Effector memory CD4-positive, alpha-beta T cell (primary cell): ENCODE data around the gene WDR20.
A peak's percentile ranks its signal among the peaks of the same experiment; 100 is the strongest.

Experiments used
- DNase-seq, 3 donors: peaks; one replicate each; pipeline ENCODE4 v3.0.0-alpha.2; 2020
- H3K27ac ChIP-seq: 2 replicates; pipeline ENCODE4 v1.7.0; 2013; ENCODE audit warnings: mild to moderate bottlenecking, low read length, moderate library complexity; ENCODE audit not compliant: insufficient read depth, poor library complexity, severe bottlenecking
- H3K27me3 ChIP-seq: replicated peaks from 2 replicates; pipeline ENCODE4 v1.7.0; 2013; ENCODE audit warnings: mild to moderate bottlenecking, low read length; ENCODE audit not compliant: insufficient read depth, control insufficient read depth, poor library complexity, severe bottlenecking
- H3K36me3 ChIP-seq: 2 replicates; pipeline ENCODE4 v1.7.0; 2013; ENCODE audit warnings: mild to moderate bottlenecking, low read length, moderate library complexity; ENCODE audit not compliant: control insufficient read depth, insufficient read depth
- H3K4me1 ChIP-seq: 2 replicates; pipeline ENCODE4 v1.7.0; 2013; ENCODE audit warnings: low read length, mild to moderate bottlenecking; ENCODE audit not compliant: control insufficient read depth, insufficient read depth, poor library complexity, severe bottlenecking
- H3K4me3 ChIP-seq: 2 replicates; pipeline ENCODE4 v1.7.0; 2013; ENCODE audit warnings: low read length, low read depth, mild to moderate bottlenecking; ENCODE audit not compliant: insufficient read depth, poor library complexity, severe bottlenecking
- H3K9me3 ChIP-seq: 2 replicates; pipeline ENCODE4 v1.7.0; 2013; ENCODE audit warnings: mild to moderate bottlenecking, low read length, moderate library complexity; ENCODE audit not compliant: control insufficient read depth
- total RNA-seq, 3 donors: gene quantifications; one replicate each; lab custom pipeline; 2026; lab: John Stamatoyannopoulos, UW

Gene WDR20, protein sequence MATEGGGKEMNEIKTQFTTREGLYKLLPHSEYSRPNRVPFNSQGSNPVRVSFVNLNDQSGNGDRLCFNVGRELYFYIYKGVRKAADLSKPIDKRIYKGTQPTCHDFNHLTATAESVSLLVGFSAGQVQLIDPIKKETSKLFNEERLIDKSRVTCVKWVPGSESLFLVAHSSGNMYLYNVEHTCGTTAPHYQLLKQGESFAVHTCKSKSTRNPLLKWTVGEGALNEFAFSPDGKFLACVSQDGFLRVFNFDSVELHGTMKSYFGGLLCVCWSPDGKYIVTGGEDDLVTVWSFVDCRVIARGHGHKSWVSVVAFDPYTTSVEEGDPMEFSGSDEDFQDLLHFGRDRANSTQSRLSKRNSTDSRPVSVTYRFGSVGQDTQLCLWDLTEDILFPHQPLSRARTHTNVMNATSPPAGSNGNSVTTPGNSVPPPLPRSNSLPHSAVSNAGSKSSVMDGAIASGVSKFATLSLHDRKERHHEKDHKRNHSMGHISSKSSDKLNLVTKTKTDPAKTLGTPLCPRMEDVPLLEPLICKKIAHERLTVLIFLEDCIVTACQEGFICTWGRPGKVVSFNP
- total RNA-seq: 32.6 to 39.7 (median 34.6) reads per million in 3 donors

DNA sequence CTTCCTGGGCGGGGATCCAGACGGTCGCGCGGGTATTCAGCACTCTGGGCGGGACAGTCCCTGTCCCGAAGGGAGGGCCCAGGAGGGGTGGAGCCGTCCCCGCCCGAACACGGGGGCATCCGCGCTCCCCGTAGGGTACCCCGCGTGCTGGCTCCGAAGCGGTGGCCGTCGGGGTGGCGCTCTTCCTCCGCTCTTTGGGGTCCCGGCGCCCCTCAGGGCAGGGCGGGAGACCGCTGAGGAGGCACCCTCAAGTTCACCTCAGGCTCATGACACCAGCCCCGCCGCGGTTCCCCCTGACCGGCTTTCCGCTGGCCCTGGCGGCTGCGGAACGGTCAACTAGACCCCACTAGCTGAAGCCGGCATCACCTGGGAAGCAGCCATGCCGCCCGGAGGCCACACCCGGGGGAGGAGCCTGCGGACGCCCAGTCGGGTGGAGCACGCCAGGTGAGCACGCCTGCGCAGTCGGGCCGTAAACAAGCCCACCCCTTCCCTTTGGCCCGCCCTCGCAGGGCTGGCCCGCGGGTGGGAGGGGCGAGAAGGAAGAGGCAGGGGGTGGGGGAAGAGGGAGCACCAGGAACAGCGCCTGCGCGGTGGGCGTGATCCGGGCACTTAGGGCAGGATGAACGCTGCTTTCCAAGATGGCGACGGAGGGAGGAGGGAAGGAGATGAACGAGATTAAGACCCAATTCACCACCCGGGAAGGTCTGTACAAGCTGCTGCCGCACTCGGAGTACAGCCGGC is at the start of gene WDR20:
Gene WDR20 (plus strand): TSS at position 612 of the 741 bp plus-strand sequence. CDS start 27 bp downstream, at position 639.
- Histone ChIP-seq H3K9me3 (no peaks in the 10 kb centered on the region), H3K27me3 (no peaks in the 10 kb centered on the region), H3K4me3 (peak within 1 kb of the TSS; percentile 99), H3K27ac (peak within 1 kb of the TSS; percentile 91), H3K4me1 (peaks cover 4% of the 10 kb centered on the region), H3K36me3 (no peaks in the 10 kb centered on the region)
- DNase-seq: peak; percentile 99

DNA sequence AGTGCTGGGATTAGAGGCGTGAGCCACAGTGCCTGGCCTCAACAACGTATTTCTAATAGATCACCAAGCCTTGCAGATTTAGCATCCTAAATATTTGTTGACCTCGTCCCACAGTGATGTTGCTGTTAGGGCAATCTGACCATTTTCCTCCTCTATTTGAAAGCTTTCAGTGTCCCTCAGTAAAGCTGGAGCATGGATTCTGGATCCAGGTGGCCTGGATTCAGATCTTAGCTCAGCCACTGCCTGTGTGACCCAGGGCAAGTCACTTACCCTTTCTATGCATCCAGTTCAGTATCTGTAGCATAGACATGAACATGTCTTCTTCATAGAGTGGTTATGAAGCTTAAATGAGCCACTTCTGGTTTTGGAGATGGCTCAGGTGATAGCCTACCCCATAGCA is 49.0 kb upstream of the WDR20 start:
- no peaks in the 10 kb centered on the region for H3K27me3 ChIP-seq
- H3K36me3 ChIP-seq: peaks cover 1% of the 10 kb centered on the region
- peaks cover 15% of the 10 kb centered on the region for H3K4me1 ChIP-seq
- no peak for DNase-seq
- H3K4me3 ChIP-seq: no peak overlapping the region
- no peaks in the 10 kb centered on the region for H3K9me3 ChIP-seq
- no peak overlapping the region for H3K27ac ChIP-seq

DNA sequence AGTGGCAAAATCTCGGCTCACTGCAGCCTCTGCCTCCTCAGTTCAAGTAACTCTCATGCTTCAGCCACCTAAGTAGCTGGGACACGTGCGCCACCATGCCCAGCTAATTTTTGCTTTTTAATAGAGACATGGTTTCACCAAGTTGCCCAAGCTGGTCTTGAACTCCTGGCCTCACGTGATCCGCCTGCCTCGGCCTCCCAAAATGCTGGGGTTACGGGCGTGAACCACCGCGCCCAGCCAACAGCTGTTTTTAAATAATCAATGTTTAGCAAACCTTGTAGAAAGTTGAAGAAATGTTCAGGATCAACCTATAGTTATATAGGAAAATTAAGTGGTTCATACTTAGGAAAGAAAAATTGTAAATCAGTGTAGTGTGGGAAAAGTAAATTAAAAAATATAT is 46.9 kb upstream of the WDR20 start:
- H3K27me3 ChIP-seq: no peaks in the 10 kb centered on the region
- DNase-seq: no peak
- H3K4me1 ChIP-seq: peaks cover 9% of the 10 kb centered on the region
- no peak overlapping the region for H3K4me3 ChIP-seq
- no peaks in the 10 kb centered on the region for H3K36me3 ChIP-seq
- H3K27ac ChIP-seq: no peak overlapping the region
- no peaks in the 10 kb centered on the region for H3K9me3 ChIP-seq

DNA sequence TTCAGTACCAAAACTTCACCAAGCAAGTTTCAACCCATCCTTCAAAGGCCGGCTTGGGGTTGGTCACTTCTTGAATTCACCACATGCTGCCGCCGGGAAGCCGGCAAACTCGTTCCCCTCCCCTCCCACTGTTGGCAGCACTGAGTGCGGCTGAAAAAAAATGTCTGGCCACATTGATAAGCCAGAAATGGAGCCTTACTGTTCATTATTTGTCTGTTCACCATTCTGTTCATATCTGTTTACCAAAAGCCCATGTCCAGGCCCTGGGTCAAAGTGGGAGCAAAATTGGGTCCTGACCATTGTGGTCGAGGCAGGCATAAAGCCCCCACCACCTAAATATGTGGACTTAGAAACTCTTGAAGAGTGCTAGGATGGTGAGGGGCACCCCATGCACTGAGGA is 45.6 kb upstream of the WDR20 start:
- no peak overlapping the region for H3K27ac ChIP-seq
- no peaks in the 10 kb centered on the region for H3K36me3 ChIP-seq
- DNase-seq: no peak
- H3K9me3 ChIP-seq: no peaks in the 10 kb centered on the region
- no peaks in the 10 kb centered on the region for H3K4me1 ChIP-seq
- H3K4me3 ChIP-seq: no peak overlapping the region
- no peaks in the 10 kb centered on the region for H3K27me3 ChIP-seq

DNA sequence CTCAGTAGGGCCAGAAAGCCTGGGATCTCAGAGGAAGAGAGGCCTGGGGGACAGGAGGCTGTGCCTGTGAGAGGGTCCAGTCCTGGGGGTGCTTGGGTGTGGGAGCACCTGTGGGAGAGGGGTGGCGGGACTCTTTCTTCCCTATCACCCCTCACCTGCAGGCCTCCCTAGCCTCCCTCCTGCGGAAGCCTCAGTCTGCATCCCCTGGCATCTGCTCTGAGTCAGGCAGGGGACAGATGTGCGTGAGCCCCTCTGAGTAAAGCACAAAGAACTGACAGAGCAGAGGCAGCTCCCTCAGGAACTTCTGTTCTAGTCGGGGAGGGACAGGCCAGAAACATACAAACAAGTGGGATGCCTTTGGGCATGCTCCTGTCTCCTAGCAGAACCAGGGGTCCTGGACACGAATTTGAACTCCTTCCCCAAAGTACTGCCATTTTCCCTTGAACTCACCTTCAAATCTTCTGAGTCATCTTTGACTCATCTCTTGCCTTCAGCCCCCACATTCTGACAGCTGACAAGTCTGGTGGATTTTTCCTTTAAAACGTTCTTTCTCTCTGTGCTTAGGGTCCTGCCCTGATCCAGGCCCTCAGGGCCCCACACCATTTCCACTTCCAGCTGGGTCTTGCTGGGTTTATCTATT is 44.3 kb upstream of the WDR20 start:
- Histone ChIP-seq H3K9me3 (no peaks in the 10 kb centered on the region), H3K36me3 (no peaks in the 10 kb centered on the region), H3K4me3 (no peak overlapping the region), H3K27me3 (no peaks in the 10 kb centered on the region), H3K27ac (no peak overlapping the region), H3K4me1 (no peaks in the 10 kb centered on the region)
- DNase-seq: no peak

DNA sequence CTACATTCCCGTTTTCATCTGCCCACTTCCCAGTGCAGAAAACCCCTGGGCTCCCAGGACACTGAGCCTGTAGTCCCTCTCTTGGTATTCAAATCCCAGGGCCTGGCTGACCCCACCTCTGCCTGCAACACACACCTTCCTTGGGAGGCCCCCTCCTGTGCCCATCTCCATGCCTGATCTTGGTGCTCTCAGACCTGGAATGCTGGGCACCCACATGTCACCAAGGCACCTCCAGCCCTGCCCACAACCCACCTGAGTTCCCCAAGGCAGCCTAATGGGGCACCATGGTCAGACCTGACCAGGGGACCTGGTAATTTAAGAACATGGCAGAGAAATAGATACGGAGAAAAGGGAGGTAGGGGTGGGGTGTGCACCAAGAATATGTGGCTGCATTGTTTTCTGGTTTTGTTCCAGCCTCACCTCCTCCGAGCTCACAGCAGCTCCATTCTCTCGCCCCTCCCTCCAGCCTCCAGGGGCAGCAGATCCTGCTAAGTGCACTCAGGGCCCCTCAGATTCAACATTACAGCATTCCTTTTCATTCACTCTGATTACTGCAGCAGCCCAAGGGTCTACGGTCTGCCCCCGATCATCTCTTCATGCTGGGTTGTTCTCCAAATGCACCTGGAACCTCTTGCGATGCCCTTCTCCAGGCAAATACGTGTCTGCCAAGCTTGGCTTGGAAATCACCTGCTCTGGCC is 43.7 kb upstream of the WDR20 start:
- H3K36me3 ChIP-seq: no peaks in the 10 kb centered on the region
- H3K27ac ChIP-seq: no peak overlapping the region
- H3K4me1 ChIP-seq: no peaks in the 10 kb centered on the region
- no peak for DNase-seq
- H3K4me3 ChIP-seq: no peak overlapping the region
- no peaks in the 10 kb centered on the region for H3K27me3 ChIP-seq
- no peaks in the 10 kb centered on the region for H3K9me3 ChIP-seq

DNA sequence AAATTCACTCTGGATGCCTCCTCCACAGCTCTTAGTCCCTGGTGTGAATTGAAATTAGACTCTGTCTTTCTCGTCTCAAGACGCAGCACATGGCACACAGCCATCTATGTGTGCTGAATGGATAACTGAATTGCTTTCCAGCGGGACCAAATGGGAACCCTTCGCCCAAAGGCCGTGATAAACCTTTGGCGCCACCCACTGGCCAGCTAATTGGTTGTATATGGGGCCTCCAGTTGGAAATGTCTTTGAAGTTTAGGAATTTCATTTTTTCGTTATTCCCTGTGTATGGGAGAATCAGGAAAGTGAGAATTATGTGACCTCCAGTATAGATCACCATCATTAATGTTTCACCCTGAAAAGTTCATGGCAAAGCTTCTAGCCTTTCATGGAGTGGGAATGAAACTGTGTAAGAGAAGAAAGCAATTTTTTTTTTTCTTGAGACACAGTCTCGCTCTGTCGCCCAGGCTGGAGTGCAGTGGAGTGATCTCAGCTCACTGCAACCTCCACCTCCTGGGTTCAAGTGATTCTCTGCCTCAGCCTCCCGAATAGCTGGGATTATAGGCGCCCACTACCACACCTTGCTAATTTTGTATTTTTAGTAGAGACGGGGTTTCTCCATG is 43.0 kb upstream of the WDR20 start:
- Histone ChIP-seq H3K36me3 (no peaks in the 10 kb centered on the region), H3K9me3 (no peaks in the 10 kb centered on the region), H3K27ac (no peak overlapping the region), H3K27me3 (no peaks in the 10 kb centered on the region), H3K4me3 (no peak overlapping the region), H3K4me1 (no peaks in the 10 kb centered on the region)
- DNase-seq: peak; percentile 44 to 58 (median 48)

DNA sequence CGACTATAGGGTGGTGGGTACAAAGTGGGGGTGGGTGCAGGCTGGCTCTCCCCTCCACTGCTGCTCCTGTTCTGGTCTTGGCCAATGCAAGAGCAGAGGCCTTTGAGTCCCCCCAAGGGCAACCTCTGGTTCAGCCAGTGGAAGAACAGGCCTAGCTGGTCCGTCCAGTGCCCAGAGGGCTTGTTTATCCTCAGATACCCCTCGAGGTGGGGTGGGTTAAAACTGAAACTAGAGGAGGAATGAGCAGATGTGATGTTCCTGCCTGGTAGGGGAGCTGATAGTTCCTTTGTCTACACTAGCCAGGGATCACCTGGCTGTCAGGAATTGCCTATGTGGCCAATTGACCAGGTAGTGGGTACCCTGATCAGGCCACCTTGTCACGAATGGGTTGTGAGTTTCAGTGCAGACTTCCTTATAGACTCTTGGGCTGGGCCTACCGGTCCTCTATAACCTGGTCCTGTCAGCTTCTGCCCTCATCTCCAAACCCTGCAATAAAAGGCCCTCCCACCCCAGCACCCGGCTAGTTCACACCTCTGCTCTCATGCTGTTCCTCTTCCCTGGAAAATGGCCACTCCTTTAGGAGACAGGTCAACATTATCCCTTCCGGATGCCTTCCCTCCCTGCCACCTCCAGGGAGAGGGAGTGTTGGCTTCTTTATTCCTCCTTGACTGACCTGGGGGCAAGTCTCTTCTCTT is 42.1 kb upstream of the WDR20 start:
- Histone ChIP-seq H3K9me3 (no peaks in the 10 kb centered on the region), H3K36me3 (no peaks in the 10 kb centered on the region), H3K27me3 (no peaks in the 10 kb centered on the region), H3K4me3 (no peak overlapping the region), H3K4me1 (no peaks in the 10 kb centered on the region), H3K27ac (no peak overlapping the region)
- no peak for DNase-seq
